ENCODE results near the gene RERE.
A peak's percentile ranks its signal among the peaks of the same experiment; 100 is the strongest.

The RERE gene

DNA sequence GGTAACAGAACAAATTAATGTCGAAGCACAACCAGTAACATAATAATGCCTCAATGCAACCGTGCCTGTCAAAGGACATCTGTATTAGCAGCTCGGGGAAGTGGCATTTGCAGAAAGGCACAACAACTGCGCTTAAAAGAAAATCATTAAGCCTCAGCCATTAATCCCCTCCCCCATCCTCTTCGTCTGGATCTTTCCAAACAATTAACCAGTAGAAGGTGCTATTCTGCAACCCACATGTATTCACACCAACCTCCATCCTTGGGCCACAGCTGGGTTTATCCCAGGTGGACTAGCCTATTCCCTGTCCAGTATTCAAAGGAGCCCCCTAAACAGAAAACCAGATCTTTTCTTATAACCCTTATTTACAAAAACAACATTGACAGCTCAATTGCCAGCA, 2.6 kb downstream of the RERE start:
- DNase-seq = no peak
- Histone ChIP-seq H2BK12ac (ENCODE audit: low read length) (no peak overlapping the region), H3K14ac (ENCODE audit: low read length) (no peak overlapping the region), H2BK5ac (ENCODE audit: low read depth, low read length, poor library complexity) (no peak overlapping the region), H3K18ac (ENCODE audit: low read length) (no peak overlapping the region), H2AFZ (ENCODE audit: insufficient read depth, low read length, poor library complexity) (no peak overlapping the region), H3K4me1 (ENCODE audit: control insufficient read depth in 1 of 2, insufficient read depth in 2 of 2, low read length in 2 of 2) (peaks cover 0 to 2% of the 10 kb centered on the region in 2 experiments), H3K4ac (ENCODE audit: low read depth, low read length) (peak overlapping the region; percentile 8), H2BK120ac (ENCODE audit: insufficient read depth, low read length, poor library complexity) (no peak overlapping the region), H3K4me3 (ENCODE audit: low read depth, low read length) (no peak overlapping the region), H3K27ac (ENCODE audit: low read depth, low read length) (no peak overlapping the region), H3K27me3 (ENCODE audit: insufficient read depth, low read length) (no peaks in the 10 kb centered on the region), H3K36me3 (ENCODE audit: control insufficient read depth in 1 of 2, insufficient read depth in 2 of 2, low read length in 2 of 2) (no peaks in the 10 kb centered on the region), H4K91ac (ENCODE audit: low read depth, low read length) (no peak overlapping the region), H3K79me2 (ENCODE audit: control insufficient read depth, insufficient read depth, low read length, poor library complexity) (peaks cover 13% of the 10 kb centered on the region), H3K23ac (ENCODE audit: low read length) (no peak overlapping the region), H3K79me1 (ENCODE audit: low read length) (peaks cover 12% of the 10 kb centered on the region), H3K9ac (ENCODE audit: low read length) (no peak overlapping the region), H4K8ac (ENCODE audit: low read depth, low read length) (no peak overlapping the region), H2AK5ac (ENCODE audit: low read length) (no peak overlapping the region), H3K9me3 (ENCODE audit: insufficient read depth, low read depth, low read length) (no peaks in the 10 kb centered on the region), H3K4me2 (ENCODE audit: low read length) (no peak overlapping the region), H4K12ac (ENCODE audit: low read depth, low read length) (no peak overlapping the region)
- no CpG with 5 or more reads among the region's 5 CpGs for WGBS (ENCODE audit: extremely low coverage, insufficient coverage, insufficient read length)

DNA sequence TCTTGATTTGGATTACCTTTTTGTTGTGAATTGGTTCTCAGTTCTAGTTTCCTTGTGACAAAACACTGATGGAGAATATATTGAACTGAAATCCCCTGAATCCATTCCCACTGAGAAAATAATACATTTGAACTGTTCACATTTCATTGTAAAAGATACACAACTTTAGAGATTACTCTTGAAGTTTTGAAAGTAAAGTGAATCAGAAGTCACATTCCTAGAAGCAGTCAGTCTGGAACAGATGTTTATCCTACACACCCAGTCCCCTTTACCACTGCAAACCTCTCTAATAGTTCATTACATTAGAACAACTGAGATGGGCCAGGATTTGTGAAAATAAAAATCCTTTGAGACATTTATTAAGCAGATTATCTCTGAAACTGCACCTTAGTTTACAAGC, 3.4 kb downstream of the RERE start:
- Histone ChIP-seq H2BK5ac (ENCODE audit: low read depth, low read length, poor library complexity) (no peak overlapping the region), H4K91ac (ENCODE audit: low read depth, low read length) (no peak overlapping the region), H2BK120ac (ENCODE audit: insufficient read depth, low read length, poor library complexity) (no peak overlapping the region), H3K4me1 (ENCODE audit: control insufficient read depth in 1 of 2, insufficient read depth in 2 of 2, low read length in 2 of 2) (peaks cover 0 to 2% of the 10 kb centered on the region in 2 experiments), H3K9me3 (ENCODE audit: insufficient read depth, low read depth, low read length) (no peaks in the 10 kb centered on the region), H3K18ac (ENCODE audit: low read length) (no peak overlapping the region), H2AFZ (ENCODE audit: insufficient read depth, low read length, poor library complexity) (no peak overlapping the region), H2AK5ac (ENCODE audit: low read length) (no peak overlapping the region), H3K4me3 (ENCODE audit: low read depth, low read length) (no peak overlapping the region), H3K4me2 (ENCODE audit: low read length) (no peak overlapping the region), H3K27ac (ENCODE audit: low read depth, low read length) (no peak overlapping the region), H3K79me2 (ENCODE audit: control insufficient read depth, insufficient read depth, low read length, poor library complexity) (peaks cover 13% of the 10 kb centered on the region), H3K4ac (ENCODE audit: low read depth, low read length) (no peak overlapping the region), H3K79me1 (ENCODE audit: low read length) (peaks cover 12% of the 10 kb centered on the region), H3K9ac (ENCODE audit: low read length) (no peak overlapping the region), H4K12ac (ENCODE audit: low read depth, low read length) (no peak overlapping the region), H3K36me3 (ENCODE audit: control insufficient read depth in 1 of 2, insufficient read depth in 2 of 2, low read length in 2 of 2) (no peaks in the 10 kb centered on the region), H4K8ac (ENCODE audit: low read depth, low read length) (no peak overlapping the region), H3K23ac (ENCODE audit: low read length) (no peak overlapping the region), H2BK12ac (ENCODE audit: low read length) (no peak overlapping the region), H3K14ac (ENCODE audit: low read length) (no peak overlapping the region), H3K27me3 (ENCODE audit: insufficient read depth, low read length) (no peaks in the 10 kb centered on the region)
- DNase-seq = no peak

DNA sequence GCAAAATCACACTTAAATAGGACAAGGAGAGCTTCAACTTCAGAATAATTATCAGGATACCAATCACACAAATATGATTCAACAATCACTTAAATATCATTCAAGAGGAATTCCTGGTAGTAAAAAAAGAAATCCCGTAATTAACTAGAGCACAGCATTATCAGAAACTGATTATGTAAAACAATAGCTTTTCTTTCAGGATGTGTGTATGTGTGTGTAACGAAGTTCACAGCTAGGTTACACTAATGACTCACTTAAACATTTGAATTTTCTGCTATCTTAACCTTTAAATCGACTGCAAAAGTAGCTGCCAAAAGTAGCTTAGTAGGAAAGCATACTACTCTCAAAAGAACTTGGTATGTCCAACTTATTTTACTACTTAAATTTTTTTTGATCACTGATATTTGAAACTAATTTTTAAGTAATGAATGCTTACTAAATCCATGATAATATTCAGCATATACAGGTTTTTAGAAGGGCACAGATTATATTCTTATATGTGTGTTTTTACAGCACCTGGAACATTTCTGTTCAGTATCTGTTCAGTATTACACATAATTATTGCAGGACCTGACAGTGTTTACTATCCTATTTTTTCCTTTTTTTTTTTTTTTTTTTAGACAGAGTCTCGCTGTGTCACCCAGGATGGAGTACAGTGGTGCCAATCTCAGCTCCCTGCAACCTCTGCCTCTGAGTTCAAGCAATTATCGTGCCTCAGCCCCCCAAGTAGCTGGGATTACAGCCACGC, 4.2 kb downstream of the RERE start:
- Histone ChIP-seq H3K79me1 (ENCODE audit: low read length) (peaks cover 12% of the 10 kb centered on the region), H4K8ac (ENCODE audit: low read depth, low read length) (no peak overlapping the region), H3K23ac (ENCODE audit: low read length) (no peak overlapping the region), H3K27me3 (ENCODE audit: insufficient read depth, low read length) (no peaks in the 10 kb centered on the region), H3K4me3 (ENCODE audit: low read depth, low read length) (no peak overlapping the region), H2AK5ac (ENCODE audit: low read length) (no peak overlapping the region), H2BK5ac (ENCODE audit: low read depth, low read length, poor library complexity) (no peak overlapping the region), H3K27ac (ENCODE audit: low read depth, low read length) (no peak overlapping the region), H2BK120ac (ENCODE audit: insufficient read depth, low read length, poor library complexity) (no peak overlapping the region), H4K12ac (ENCODE audit: low read depth, low read length) (no peak overlapping the region), H3K79me2 (ENCODE audit: control insufficient read depth, insufficient read depth, low read length, poor library complexity) (peaks cover 13% of the 10 kb centered on the region), H3K9ac (ENCODE audit: low read length) (no peak overlapping the region), H3K4me1 (ENCODE audit: control insufficient read depth in 1 of 2, insufficient read depth in 2 of 2, low read length in 2 of 2) (peaks cover 0 to 2% of the 10 kb centered on the region in 2 experiments), H3K9me3 (ENCODE audit: insufficient read depth, low read depth, low read length) (no peaks in the 10 kb centered on the region), H2BK12ac (ENCODE audit: low read length) (no peak overlapping the region), H3K4ac (ENCODE audit: low read depth, low read length) (peak overlapping the region; percentile 84), H2AFZ (ENCODE audit: insufficient read depth, low read length, poor library complexity) (no peak overlapping the region), H3K18ac (ENCODE audit: low read length) (no peak overlapping the region), H4K91ac (ENCODE audit: low read depth, low read length) (no peak overlapping the region), H3K14ac (ENCODE audit: low read length) (no peak overlapping the region), H3K36me3 (ENCODE audit: control insufficient read depth in 1 of 2, insufficient read depth in 2 of 2, low read length in 2 of 2) (no peaks in the 10 kb centered on the region), H3K4me2 (ENCODE audit: low read length) (no peak overlapping the region)
- no CpG with 5 or more reads among the region's 6 CpGs for WGBS (ENCODE audit: extremely low coverage, insufficient coverage, insufficient read length)
- DNase-seq = no peak

DNA sequence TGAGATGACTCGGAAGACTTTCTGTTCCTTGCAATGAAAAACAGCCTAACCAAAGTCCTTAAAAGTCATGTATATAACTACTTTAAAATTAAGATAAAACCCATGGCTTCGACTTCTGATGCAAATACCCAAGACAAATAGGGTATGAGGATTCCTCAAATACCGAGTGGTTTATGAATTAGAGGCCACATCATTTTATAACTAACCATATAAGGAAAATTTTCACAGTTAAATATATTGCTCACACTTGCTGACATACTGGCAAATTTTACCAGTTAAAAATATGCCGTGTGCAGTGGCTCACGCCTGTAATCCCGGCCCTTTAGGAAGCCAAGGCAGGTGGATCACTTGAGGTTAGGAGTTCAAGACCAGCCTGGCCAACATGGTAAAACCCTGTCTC, 5.4 kb downstream of the RERE start:
- Histone ChIP-seq H3K18ac (ENCODE audit: low read length) (no peak overlapping the region), H2BK120ac (ENCODE audit: insufficient read depth, low read length, poor library complexity) (no peak overlapping the region), H2BK12ac (ENCODE audit: low read length) (no peak overlapping the region), H4K12ac (ENCODE audit: low read depth, low read length) (no peak overlapping the region), H4K91ac (ENCODE audit: low read depth, low read length) (no peak overlapping the region), H3K4me3 (ENCODE audit: low read depth, low read length) (no peak overlapping the region), H3K9me3 (ENCODE audit: insufficient read depth, low read depth, low read length) (no peaks in the 10 kb centered on the region), H3K79me2 (ENCODE audit: control insufficient read depth, insufficient read depth, low read length, poor library complexity) (peaks cover 10% of the 10 kb centered on the region), H3K9ac (ENCODE audit: low read length) (no peak overlapping the region), H3K27ac (ENCODE audit: low read depth, low read length) (no peak overlapping the region), H4K8ac (ENCODE audit: low read depth, low read length) (no peak overlapping the region), H3K4me2 (ENCODE audit: low read length) (no peak overlapping the region), H2BK5ac (ENCODE audit: low read depth, low read length, poor library complexity) (no peak overlapping the region), H3K4ac (ENCODE audit: low read depth, low read length) (no peak overlapping the region), H3K27me3 (ENCODE audit: insufficient read depth, low read length) (no peaks in the 10 kb centered on the region), H3K23ac (ENCODE audit: low read length) (no peak overlapping the region), H3K14ac (ENCODE audit: low read length) (no peak overlapping the region), H2AK5ac (ENCODE audit: low read length) (no peak overlapping the region), H3K4me1 (ENCODE audit: control insufficient read depth in 1 of 2, insufficient read depth in 2 of 2, low read length in 2 of 2) (peaks cover 0 to 2% of the 10 kb centered on the region in 2 experiments), H3K36me3 (ENCODE audit: control insufficient read depth in 1 of 2, insufficient read depth in 2 of 2, low read length in 2 of 2) (no peaks in the 10 kb centered on the region), H2AFZ (ENCODE audit: insufficient read depth, low read length, poor library complexity) (no peak overlapping the region), H3K79me1 (ENCODE audit: low read length) (peaks cover 5% of the 10 kb centered on the region)
- no CpG with 5 or more reads among the region's 6 CpGs for WGBS (ENCODE audit: extremely low coverage, insufficient coverage, insufficient read length)
- no peak for DNase-seq
